NCI-H1092 treated with DMSO at 0.1 percent for 48 hours (cell line): Measurements from ENCODE around the gene PLCH1.

Experiments used
- DNase-seq: peaks from one replicate; lab custom pipeline; 2025; lab: John Stamatoyannopoulos, UW

Gene PLCH1

GRCh38 chr3:155465664-155466063 lies 279.2 kb downstream of the PLCH1 start:
- no peak for DNase-seq

- DNase-seq = no peak
Measured at GRCh38 chr3:155462672-155463071, 282.2 kb downstream of the PLCH1 start.

GRCh38 chr3:155457591-155457990 lies 287.3 kb downstream of the PLCH1 start:
- no peak for DNase-seq

- no peak for DNase-seq
Measured at GRCh38 chr3:155455765-155456164, 289.1 kb downstream of the PLCH1 start.

- DNase-seq = no peak
Measured at GRCh38 chr3:155453512-155453911, 291.4 kb downstream of the PLCH1 start.

- no peak for DNase-seq
Measured at GRCh38 chr3:155449613-155450267, 295.1 kb downstream of the PLCH1 start.

GRCh38 chr3:155448531-155448930 lies 296.3 kb downstream of the PLCH1 start:
- DNase-seq = no peak

GRCh38 chr3:155446366-155446765 lies 298.5 kb downstream of the PLCH1 start:
- no peak for DNase-seq

GRCh38 chr3:155444771-155445170 lies 300.1 kb downstream of the PLCH1 start:
- DNase-seq = no peak

GRCh38 chr3:155443815-155444214 lies 301.1 kb downstream of the PLCH1 start:
- no peak for DNase-seq

- no peak for DNase-seq
Measured at GRCh38 chr3:155442072-155442471, 302.8 kb downstream of the PLCH1 start.

- no peak for DNase-seq
Measured at GRCh38 chr3:155441506-155441905, 303.4 kb downstream of the PLCH1 start.

- no peak for DNase-seq
Measured at GRCh38 chr3:155441026-155441425, 303.8 kb downstream of the PLCH1 start.

GRCh38 chr3:155435821-155436220 lies 309.1 kb downstream of the PLCH1 start:
- DNase-seq = no peak

GRCh38 chr3:155431856-155432570 lies 312.9 kb downstream of the PLCH1 start:
- no peak for DNase-seq

GRCh38 chr3:155428563-155428962 lies 316.3 kb downstream of the PLCH1 start:
- no peak for DNase-seq

- no peak for DNase-seq
Measured at GRCh38 chr3:155426524-155427230, 318.2 kb downstream of the PLCH1 start.

GRCh38 chr3:155425396-155425795 lies 319.5 kb downstream of the PLCH1 start:
- DNase-seq = no peak

- DNase-seq = no peak
Measured at GRCh38 chr3:155424323-155424710, 320.6 kb downstream of the PLCH1 start.

GRCh38 chr3:155423526-155424322 lies 321.1 kb downstream of the PLCH1 start:
- DNase-seq = no peak

GRCh38 chr3:155420881-155421486 lies 323.9 kb downstream of the PLCH1 start:
- no peak for DNase-seq

- DNase-seq = no peak
Measured at GRCh38 chr3:155420406-155420805, 324.5 kb downstream of the PLCH1 start.
